Left ventricle myocardium inferior (tissue), 1 donor: ENCODE results near the gene MCL1. TPM values are rescaled to one million over a fixed set of nuclear protein-coding genes. Genes with fewer than 3 reads are reported as not detected.

Experiments
- DNase-seq: peaks from one replicate; pipeline ENCODE4 v3.0.0-alpha.2; 2020
- H3K27ac ChIP-seq: fragments of 200-600 bp; replicated peaks from 2 replicates; pipeline ENCODE4 v1.8.0; 2021
- H3K27me3 ChIP-seq: fragments of 200-600 bp; 2 replicates; pipeline ENCODE4 v1.8.0; 2021; ENCODE audit warnings: low read depth
- H3K36me3 ChIP-seq: fragments of 200-600 bp; 2 replicates; pipeline ENCODE4 v1.8.0; 2021
- H3K4me1 ChIP-seq: fragments of 200-600 bp; 2 replicates; pipeline ENCODE4 v1.8.0; 2021
- H3K4me3 ChIP-seq: fragments of 200-600 bp; 2 replicates; pipeline ENCODE4 v1.8.0; 2021; ENCODE audit warnings: mild to moderate bottlenecking, moderate library complexity
- H3K9me3 ChIP-seq: fragments of 200-600 bp; replicated peaks from 2 replicates; pipeline ENCODE4 v1.8.0; 2021
- intact Hi-C: fragments of 100-400 bp; cut with micrococcal nuclease; formaldehyde crosslinking; loops from one replicate; pipeline ENCODE4 v1.11.0; 2022
- total RNA-seq: library from RNA; stranded (reverse); fragmentation: NEBNext Ultra II Directional; extraction: Animal tissue kit (Norgen Biotek cat#: 25700); gene quantifications from one replicate; pipeline ENCODE4 v1.2.1, GENCODE V29; 2021
- TF ChIP-seq, protein P1 (sequence below): fragments of 200-600 bp; IDR thresholded peaks from 2 replicates; pipeline ENCODE4 v1.8.0; 2021; ENCODE audit warnings: antibody characterized with exemption, mild to moderate bottlenecking, borderline replicate concordance
- donor health status: DM: no; HTN: yes; CAD: no; lungs with severe emphysema.

MCL1 gene
- total RNA-seq, 1 donor from 2014 or later, result 97.0 TPM

DNA sequence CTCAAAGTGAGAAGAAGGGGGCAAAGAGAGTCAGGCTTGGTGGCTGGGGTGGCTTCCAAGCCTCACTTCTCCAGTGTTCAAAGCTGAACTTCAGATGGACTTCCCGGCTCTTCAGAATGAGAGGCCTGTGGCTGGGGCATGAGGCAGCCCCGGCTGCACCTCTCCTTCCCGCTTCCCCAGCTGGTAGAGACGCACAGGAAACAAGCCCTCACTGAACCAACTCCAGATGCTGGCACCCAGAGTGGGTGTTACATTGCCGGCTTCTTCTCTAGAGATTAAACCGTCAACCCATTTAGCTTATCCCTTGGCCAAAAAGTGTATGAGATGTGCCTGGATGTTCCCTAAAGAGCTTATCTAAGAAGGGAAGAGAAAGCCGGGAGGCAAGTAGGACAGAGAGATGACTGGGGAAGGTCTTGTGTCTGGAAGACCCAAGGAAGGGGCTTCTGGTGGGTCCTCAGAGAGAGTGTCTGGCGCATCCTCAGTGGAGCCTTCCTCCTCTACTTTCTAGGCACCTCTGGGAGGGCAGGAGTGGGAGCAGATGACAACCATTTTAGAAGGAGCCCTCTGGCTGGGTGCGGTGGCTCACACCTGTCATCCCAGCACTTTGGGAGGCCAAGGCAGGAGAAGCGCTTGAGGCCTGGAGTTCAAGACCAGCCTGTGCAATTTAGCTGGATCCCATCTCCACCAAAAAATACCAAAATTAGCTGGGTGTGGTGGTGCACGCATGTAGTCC lies 28.2 kb downstream of the MCL1 start:
- DNase-seq, result no peak
- H3K4me3 ChIP-seq, result peak overlapping the region; percentile 70
- no peaks in the 10 kb centered on the region for H3K9me3 ChIP-seq
- intact Hi-C loops, result no loop called here
- peaks cover 54% of the 10 kb centered on the region for H3K4me1 ChIP-seq
- H3K27me3 ChIP-seq, result no peaks in the 10 kb centered on the region
- peak overlapping the region; percentile 93 for H3K27ac ChIP-seq
- TF ChIP-seq, protein P1, sequence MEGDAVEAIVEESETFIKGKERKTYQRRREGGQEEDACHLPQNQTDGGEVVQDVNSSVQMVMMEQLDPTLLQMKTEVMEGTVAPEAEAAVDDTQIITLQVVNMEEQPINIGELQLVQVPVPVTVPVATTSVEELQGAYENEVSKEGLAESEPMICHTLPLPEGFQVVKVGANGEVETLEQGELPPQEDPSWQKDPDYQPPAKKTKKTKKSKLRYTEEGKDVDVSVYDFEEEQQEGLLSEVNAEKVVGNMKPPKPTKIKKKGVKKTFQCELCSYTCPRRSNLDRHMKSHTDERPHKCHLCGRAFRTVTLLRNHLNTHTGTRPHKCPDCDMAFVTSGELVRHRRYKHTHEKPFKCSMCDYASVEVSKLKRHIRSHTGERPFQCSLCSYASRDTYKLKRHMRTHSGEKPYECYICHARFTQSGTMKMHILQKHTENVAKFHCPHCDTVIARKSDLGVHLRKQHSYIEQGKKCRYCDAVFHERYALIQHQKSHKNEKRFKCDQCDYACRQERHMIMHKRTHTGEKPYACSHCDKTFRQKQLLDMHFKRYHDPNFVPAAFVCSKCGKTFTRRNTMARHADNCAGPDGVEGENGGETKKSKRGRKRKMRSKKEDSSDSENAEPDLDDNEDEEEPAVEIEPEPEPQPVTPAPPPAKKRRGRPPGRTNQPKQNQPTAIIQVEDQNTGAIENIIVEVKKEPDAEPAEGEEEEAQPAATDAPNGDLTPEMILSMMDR, result no peak
- peaks cover 11% of the 10 kb centered on the region for H3K36me3 ChIP-seq

DNA sequence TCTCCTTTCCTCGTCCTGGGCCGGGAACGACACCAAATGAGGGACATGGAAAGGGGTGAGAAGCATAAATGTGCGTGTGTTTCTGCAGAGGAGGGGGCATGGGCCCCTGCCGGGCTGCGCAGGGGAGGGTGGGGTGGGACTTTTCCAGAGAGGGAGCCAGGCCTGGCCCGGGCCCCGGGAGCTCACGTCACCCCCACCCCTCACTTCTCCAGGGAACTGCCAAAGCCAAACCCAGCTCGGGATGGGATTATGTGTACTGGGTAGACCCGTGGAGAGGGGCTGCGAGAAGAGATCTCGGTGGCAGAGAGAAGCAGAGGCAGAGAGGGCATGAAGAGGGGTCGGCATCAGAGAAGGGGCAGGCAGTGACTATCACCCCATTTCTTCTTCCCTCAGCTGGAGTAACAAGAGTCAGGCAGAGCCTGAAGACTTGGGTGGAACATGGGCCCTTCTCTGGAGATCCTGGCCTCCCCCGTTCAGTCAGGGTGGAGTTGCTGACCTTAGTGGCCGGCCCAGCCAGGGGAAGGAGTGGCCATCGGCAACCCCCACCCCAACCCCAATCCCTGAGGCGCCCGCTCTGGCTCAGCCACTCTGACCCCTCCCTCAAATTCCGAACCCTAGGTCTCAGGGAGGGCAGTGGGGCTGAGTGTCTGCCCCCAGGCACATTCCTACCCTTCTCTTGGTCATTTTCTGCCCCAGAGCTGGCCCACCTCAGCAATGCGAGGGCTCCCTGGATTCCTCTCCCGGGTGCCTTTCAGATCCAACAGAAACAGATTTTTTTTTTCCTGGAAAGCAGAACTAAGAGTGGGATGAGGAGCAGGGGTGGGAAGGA lies 29.0 kb downstream of the MCL1 start:
- intact Hi-C loops, result no loop called here
- peak overlapping the region; percentile 70 for H3K4me3 ChIP-seq
- H3K36me3 ChIP-seq, result peaks cover 5% of the 10 kb centered on the region
- peak overlapping the region; percentile 93 for H3K27ac ChIP-seq
- no peak for DNase-seq
- no peaks in the 10 kb centered on the region for H3K9me3 ChIP-seq
- peaks cover 54% of the 10 kb centered on the region for H3K4me1 ChIP-seq
- TF ChIP-seq, protein P1, result no peak
- no peaks in the 10 kb centered on the region for H3K27me3 ChIP-seq

DNA sequence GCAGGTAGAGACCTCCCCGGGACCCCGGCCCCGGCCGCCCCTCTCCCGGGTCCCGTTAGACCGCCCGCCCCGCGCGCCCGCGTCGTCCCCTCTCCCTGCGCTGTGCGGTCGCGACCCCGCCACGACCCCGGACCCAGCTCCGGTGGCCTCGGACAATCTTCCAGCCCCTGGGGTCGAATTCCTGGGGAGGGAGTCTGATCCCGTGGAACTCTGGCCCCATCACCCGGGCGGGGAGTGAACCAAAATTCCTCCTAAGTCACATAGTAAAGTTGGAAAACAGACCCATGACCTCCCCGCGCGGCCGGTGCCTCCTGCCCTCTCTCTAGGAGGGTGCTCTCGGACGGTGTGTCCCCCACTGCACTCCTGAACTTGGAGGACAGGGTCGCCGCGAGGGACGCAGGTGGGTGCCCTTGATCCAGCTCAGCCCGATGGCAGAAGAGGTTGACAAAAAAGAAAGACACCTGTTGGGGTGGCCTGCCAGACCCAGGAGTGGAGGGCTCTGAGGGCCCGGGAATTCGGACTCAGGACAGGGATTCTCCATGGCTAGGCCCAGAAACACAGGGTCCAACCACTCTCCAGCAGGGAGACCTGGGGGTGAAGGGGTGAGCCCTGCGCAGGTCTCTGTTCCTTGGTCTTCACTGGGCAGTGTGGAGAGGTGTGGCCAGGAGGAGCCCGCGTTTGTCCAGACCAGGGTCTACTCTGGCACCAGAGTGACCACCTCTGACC lies 29.8 kb downstream of the MCL1 start:
- peak overlapping the region; percentile 70 for H3K4me3 ChIP-seq
- intact Hi-C loops, result no loop called here
- peak; percentile 51 for DNase-seq
- peaks cover 54% of the 10 kb centered on the region for H3K4me1 ChIP-seq
- H3K36me3 ChIP-seq, result no peaks in the 10 kb centered on the region
- TF ChIP-seq, protein P1, result no peak
- no peaks in the 10 kb centered on the region for H3K9me3 ChIP-seq
- peak overlapping the region; percentile 93 for H3K27ac ChIP-seq
- H3K27me3 ChIP-seq, result no peaks in the 10 kb centered on the region

- H3K36me3 ChIP-seq, result no peaks in the 10 kb centered on the region
- H3K4me1 ChIP-seq, result peaks cover 54% of the 10 kb centered on the region
- peak; percentile 62 for DNase-seq
- H3K27me3 ChIP-seq, result no peaks in the 10 kb centered on the region
- peak within 1 kb of the TSS; percentile 70 for H3K4me3 ChIP-seq
- intact Hi-C loops, result no loop called here
- H3K9me3 ChIP-seq, result no peaks in the 10 kb centered on the region
- TF ChIP-seq, protein P1, result peak; percentile 46
- H3K27ac ChIP-seq, result peak within 1 kb of the TSS; percentile 93
Observed at GRCh38 chr1:150548632-150549495, 30.5 kb downstream of the MCL1 start, which contains the start of gene ADAMTSL4. Gene ADAMTSL4, plus strand, starts transcription at chr1:150549408. Its CDS starts 2,881 bp downstream, at chr1:150552289.
